T-helper 2 cell treated with Interferon-gamma antibody and Interleukin-4, amounts not matched to agents 100 ng/mL and 5 ng/mL, for 36 hours (primary cell): Measurements from ENCODE around the gene TNIP1. TPM values are rescaled to one million over a fixed set of nuclear protein-coding genes. Genes with fewer than 3 reads are reported as not detected.

ENCODE experiments used
- intact Hi-C: fragments of 100-400 bp; cut with micrococcal nuclease; formaldehyde crosslinking; loops from one replicate; pipeline ENCODE4 v1.15.1; 2023
- total RNA-seq: library from RNA; stranded (reverse); gene quantifications from 2 replicates; pipeline ENCODE4 v1.2.3, GENCODE V29; 2022

Gene TNIP1
- total RNA-seq, 1 donor from 2014 or later, result 150 TPM

DNA sequence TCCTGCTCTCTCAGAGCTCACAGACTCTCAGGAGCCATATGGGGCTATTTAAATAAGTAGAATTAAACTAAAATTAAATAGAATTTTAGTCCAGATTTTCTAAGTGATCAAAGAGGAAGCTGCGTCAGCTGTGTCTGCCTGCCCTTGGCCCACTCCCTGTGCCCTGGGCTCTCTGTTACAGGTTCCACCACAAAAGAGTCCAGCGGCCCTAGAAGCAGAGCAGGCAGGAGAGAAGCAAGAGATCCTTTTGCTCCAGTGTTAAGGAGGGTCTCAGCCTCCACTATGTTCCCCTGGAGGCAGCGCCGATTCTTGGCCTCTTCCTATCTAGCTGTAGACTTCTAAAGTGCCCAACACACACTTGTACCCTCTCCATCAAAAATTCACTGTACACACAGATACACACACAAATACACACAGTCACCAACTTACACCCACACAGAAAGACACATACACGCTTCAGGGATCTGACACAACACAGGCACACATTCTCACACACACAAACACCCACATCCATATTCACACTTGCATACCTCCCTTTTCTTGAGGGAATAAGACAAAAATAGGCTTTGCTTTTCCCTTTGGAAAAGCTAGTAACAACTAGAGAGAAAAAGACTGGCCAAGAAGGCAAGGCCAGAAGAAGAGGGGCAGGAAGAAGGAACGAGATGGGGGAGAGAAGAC, 5.5 kb upstream of the TNIP1 start:
- intact Hi-C loops, result loop anchor here (10.0 kb wide), 2 partner anchors 632 to 732 kb away; partner anchors contain the start of gene TCOF1

GRCh38 chr5:151085517-151086041, 4.7 kb upstream of the TNIP1 start:
- intact Hi-C loops, result loop anchor here (10.0 kb wide), 2 partner anchors 631 to 731 kb away; partner anchors contain the start of gene TCOF1

DNA sequence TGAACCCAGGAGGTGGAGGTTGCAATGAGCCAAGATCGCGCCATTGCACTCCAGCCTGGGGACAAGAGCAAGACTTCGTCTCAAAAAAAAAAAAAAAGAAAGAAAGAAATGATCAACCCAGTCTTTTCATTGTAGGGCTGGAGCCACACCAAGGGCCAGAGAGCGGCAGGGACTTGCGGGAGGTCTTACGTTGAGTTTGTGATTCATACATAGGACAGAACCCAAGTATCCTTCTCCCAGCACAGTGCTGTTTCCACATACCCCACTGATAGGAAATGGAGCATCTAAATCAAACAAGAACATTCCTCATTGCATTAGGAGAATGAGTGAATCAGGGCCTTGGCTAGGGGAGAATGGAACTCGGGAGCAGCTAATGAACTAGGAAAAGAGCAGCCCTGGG, 3.5 kb upstream of the TNIP1 start:
- intact Hi-C loops, result loop anchor here (5.0 to 10.0 kb wide), 3 partner anchors 302 to 730 kb away; partner anchors contain the start of gene TCOF1

GRCh38 chr5:151083081-151083676, 2.3 kb upstream of the TNIP1 start:
- intact Hi-C loops, result loop anchor here (5.0 to 10.0 kb wide), 3 partner anchors 301 to 728 kb away; partner anchors contain the start of gene TCOF1

- intact Hi-C loops, result loop anchor here (5.0 to 10.0 kb wide), 3 partner anchors 300 to 728 kb away; partner anchors contain the start of gene TCOF1
These were observed 1.6 kb upstream of the TNIP1 start for GRCh38 chr5:151082282-151082902.

- intact Hi-C loops, result loop anchor here (1.0 to 10.0 kb wide), 11 partner anchors 12 to 727 kb away; partner anchors contain the start of genes G3BP1, GM2A and TCOF1
These were observed 822 bp upstream of the TNIP1 start for GRCh38 chr5:151081431-151082281.

- intact Hi-C loops, result loop anchor here (2.0 to 10.0 kb wide), 9 partner anchors 19 to 725 kb away; partner anchors contain the start of genes G3BP1, GM2A and TCOF1
These were observed 809 bp downstream of the TNIP1 start for GRCh38 chr5:151079838-151080612.

GRCh38 chr5:151078490-151079262, 2.2 kb downstream of the TNIP1 start:
- intact Hi-C loops, result no loop called here

- intact Hi-C loops, result no loop called here
These were observed 2.9 kb downstream of the TNIP1 start for GRCh38 chr5:151077967-151078366.

DNA sequence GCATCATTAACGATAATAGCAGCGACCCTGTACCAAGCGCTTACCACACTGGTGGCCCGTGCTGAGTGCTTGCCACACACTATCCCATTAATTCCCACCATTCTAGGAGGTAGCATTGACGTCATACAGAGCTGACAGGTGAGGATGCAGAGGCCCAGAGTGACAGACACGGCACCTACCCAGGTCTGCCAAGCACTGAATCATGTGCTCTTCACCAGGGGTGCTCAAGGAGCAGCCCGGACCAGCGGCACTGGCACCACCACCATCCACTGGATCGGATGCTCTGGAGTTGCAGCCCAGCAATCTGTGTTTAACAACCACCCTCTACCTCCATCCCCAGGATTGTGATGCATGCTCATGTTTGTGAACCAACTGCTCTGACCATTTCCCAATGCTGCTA, 3.4 kb downstream of the TNIP1 start:
- intact Hi-C loops, result no loop called here

DNA sequence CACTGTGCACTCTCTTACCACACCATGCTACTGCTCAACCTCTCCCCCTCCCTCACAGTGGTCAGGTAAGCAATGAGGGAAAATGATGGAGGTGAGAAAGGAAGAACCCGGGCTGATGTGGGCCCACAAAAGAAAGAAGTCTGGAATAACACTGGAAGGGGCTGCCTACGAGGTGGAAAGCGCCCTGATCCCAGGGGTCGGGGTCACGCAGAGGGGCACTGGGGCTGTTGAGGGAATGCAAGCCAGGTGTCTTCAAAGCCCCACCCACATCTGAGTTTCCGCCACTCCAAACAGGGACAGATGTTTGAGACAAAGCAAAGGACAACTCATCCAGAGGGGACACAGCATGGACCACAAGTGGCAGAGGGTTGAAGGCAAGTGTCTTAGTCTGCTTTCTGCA, 4.2 kb downstream of the TNIP1 start:
- intact Hi-C loops, result no loop called here

- intact Hi-C loops, result no loop called here
These were observed 5.0 kb downstream of the TNIP1 start for GRCh38 chr5:151075698-151076331.

DNA sequence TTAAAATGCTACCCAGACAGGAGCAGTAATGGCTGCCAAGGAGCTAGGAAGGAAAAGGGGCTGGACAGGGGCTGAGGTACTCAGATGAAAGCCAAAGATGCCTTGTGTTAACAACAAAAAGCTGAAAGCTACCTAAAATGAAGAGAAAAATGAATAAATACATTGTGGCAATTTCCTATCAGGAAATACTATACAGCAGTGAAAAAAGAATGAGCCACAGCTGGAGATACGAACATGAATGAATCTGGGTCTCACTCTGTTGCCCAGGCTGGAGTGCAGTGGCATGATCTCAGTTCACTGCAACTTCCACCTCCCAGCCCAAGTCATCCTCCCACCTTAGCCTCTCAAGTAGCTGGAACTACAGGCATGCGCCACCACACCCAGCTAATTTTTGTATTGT, 6.3 kb downstream of the TNIP1 start:
- intact Hi-C loops, result no loop called here

- intact Hi-C loops, result no loop called here
These were observed 7.6 kb downstream of the TNIP1 start for GRCh38 chr5:151073280-151073679.

DNA sequence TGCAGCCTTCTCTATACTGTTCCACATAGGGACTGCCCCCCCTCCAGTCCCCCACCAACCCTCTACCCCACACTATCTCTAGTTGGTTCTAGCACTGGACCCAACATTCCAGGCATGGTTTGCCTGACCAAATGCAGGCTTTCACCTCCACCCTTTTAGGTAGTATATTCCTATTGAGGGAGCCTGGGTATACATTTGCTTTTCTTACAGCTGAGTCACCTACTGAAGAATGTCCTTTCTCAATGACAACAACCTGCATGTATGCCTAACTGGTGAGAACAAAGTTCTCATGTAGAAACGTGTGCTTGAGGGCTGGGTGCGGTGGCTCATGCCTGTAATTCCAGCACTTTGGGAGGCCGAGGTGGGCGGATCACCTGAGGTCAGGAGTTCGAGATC, 8.2 kb downstream of the TNIP1 start:
- intact Hi-C loops, result no loop called here

DNA sequence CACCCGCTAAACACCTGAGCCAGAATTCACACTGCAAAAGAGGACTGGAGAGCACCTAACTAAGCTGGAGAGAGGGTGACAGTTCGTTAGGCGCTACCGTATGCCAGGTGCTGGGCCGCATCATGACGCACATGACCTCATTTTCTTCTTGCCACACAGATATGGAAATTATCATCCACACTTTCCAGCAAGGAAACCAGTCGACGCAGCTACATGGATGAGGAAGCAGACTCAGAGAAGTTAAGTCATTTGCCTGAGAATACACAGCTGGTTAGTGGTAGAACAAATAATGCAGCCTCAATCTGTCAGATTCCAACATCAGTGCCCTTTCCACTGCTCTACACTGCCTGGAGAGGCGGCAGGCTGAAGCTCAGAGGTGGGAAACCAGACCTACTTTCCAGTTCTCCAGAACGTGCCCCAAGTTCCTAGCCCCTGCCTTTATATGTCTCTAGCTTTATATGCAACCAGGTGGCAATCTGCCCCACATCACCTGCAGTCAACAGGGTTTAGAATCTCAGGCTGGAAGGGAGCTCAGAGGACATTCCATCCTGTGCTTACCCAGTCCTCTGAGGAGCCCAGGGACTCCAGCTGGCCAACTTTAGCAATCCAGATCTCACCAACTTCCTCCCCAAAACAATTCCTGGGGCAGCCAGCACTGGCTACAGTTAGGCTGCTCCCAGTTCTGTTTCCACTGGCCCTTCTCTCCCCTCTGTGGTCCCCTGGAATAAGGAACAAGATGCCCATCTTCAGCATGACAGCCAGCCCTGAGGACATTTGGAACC, 8.8 kb downstream of the TNIP1 start:
- intact Hi-C loops, result no loop called here

DNA sequence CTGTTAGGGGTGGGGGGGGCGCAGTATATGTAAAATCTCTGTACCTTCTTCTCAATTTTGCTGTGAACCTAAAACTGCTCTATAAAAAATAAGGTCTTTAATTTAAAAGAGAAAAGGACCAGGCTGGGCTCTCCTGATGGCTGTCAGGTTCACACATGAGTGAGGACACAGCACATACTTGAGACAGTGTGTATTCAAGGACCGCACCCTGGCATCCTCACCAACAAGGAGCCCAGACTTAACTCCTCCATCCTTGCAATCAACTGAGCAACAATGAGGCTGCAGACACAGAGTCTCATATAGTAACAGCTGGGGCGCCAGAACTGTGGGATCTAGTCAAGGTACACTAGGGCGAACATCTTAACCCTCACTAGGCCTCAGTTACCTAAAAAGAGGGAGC, 9.8 kb downstream of the TNIP1 start:
- intact Hi-C loops, result no loop called here

DNA sequence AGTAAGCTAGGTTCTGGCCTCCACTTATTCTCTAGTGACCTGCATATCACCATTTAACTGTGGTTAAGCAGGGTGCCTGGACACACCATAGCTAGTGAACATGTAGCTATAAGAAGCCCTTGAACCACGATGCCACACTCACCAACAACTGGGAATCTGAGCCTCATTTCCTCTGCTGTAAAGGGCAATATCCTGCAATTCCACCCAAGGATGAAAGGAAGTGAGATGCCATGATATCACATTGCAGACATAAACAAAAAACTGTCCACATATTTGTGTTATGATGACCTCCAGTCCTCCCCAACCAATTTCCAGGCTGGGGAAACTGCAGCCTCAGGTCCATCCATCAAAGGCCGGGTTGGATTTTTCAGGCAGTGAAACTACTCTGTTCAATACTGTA, 10.4 kb downstream of the TNIP1 start:
- intact Hi-C loops, result no loop called here
